Neutrophil (primary cell): Measurements from ENCODE around the gene STPG1.

ENCODE experiments used
- H3K27ac ChIP-seq: fragments of 200-600 bp; sonication (generic); 2 replicates; pipeline ENCODE4 v1.5.1; 2016; ENCODE audit warnings: mild to moderate bottlenecking, moderate library complexity
- H3K27me3 ChIP-seq: fragments of 200-600 bp; sonication (generic); 2 replicates; pipeline ENCODE4 v1.6.0; 2016; ENCODE audit warnings: mild to moderate bottlenecking
- H3K36me3 ChIP-seq: fragments of 200-600 bp; sonication (generic); 2 replicates; pipeline ENCODE4 v1.5.1; 2017
- H3K4me1 ChIP-seq, 2 experiments: fragments of 200-600 bp in 1 of 2; sonication (generic) in 1 of 2; 1 replicate in 1 of 2; 2 replicates in 1 of 2; pipeline versions ENCODE4 v1.5.1 to v1.6.1; 2013 to 2016; ENCODE audit warnings: low read depth in 1 of 2, low read length in 1 of 2, mild to moderate bottlenecking in 1 of 2, moderate library complexity in 1 of 2; ENCODE audit not compliant: control insufficient read depth in 1 of 2, insufficient read depth in 1 of 2
- H3K4me3 ChIP-seq, 2 experiments: fragments of 200-600 bp in 1 of 2; sonication (generic) in 1 of 2; 1 replicate in 1 of 2; 2 replicates in 1 of 2; pipeline ENCODE4 v1.5.1; 2013 to 2016; ENCODE audit warnings: low read depth in 1 of 2, low read length in 1 of 2, mild to moderate bottlenecking in 1 of 2, moderate library complexity in 1 of 2
- H3K9me3 ChIP-seq: fragments of 200-600 bp; sonication (generic); 2 replicates; pipeline ENCODE4 v1.5.1; 2016
- TF ChIP-seq, protein P1 (sequence below): fragments of 200-600 bp; sonication (generic); IDR thresholded peaks from 2 replicates; pipeline ENCODE4 v1.5.1; 2016; ENCODE audit warnings: antibody characterized with exemption

STPG1 gene

DNA sequence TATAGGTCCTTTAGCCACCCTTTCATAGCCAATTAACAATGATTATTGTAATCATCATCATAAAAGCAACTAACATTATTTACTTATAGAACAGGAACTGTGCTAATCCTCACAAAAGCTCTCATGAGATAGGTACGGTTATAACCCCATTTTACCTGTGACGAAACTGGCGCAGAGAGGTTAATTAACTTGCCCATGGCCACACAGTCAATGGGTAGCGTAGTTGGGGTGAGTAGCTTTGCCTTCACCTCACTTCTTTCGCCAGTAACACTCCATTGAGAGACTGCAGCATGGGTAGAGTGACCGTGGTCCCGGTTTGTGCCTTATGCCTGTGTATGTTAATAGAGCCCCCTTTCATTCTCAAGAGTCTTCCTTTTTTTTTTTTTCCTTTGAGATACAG is 12.3 kb upstream of the STPG1 start:
- no peak overlapping the region for H3K4me3 ChIP-seq
- no peaks in the 10 kb centered on the region for H3K9me3 ChIP-seq
- no peak overlapping the region for H3K27ac ChIP-seq
- H3K27me3 ChIP-seq = no peaks in the 10 kb centered on the region
- H3K4me1 ChIP-seq = peaks cover 2 to 3% of the 10 kb centered on the region in 2 experiments
- TF ChIP-seq, protein P1, sequence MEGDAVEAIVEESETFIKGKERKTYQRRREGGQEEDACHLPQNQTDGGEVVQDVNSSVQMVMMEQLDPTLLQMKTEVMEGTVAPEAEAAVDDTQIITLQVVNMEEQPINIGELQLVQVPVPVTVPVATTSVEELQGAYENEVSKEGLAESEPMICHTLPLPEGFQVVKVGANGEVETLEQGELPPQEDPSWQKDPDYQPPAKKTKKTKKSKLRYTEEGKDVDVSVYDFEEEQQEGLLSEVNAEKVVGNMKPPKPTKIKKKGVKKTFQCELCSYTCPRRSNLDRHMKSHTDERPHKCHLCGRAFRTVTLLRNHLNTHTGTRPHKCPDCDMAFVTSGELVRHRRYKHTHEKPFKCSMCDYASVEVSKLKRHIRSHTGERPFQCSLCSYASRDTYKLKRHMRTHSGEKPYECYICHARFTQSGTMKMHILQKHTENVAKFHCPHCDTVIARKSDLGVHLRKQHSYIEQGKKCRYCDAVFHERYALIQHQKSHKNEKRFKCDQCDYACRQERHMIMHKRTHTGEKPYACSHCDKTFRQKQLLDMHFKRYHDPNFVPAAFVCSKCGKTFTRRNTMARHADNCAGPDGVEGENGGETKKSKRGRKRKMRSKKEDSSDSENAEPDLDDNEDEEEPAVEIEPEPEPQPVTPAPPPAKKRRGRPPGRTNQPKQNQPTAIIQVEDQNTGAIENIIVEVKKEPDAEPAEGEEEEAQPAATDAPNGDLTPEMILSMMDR = no peak
- peaks cover 45% of the 10 kb centered on the region for H3K36me3 ChIP-seq

DNA sequence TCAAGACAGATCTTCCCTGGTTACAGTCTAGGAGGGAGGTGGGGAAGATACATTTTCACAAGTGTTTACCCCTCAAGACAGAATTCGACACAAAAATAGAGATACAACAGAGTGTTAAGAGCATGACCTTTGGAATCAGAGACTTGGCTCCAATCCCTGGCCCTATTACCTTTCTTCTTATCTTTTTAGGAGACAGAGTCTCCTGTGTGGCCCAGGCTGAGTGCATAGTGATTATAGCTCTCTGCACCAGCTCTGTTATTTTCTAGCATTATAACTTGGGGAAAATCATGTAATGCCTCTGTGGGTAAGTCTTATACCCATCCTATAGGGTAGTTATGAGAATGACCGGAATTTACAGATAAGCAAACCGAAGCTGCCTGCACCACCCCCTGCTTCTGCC is 11.9 kb upstream of the STPG1 start:
- H3K27ac ChIP-seq = no peak overlapping the region
- no peak overlapping the region for H3K4me3 ChIP-seq
- peaks cover 7 to 8% of the 10 kb centered on the region in 2 experiments for H3K4me1 ChIP-seq
- no peaks in the 10 kb centered on the region for H3K9me3 ChIP-seq
- H3K36me3 ChIP-seq = peaks cover 45% of the 10 kb centered on the region
- H3K27me3 ChIP-seq = no peaks in the 10 kb centered on the region
- TF ChIP-seq, protein P1 = no peak

DNA sequence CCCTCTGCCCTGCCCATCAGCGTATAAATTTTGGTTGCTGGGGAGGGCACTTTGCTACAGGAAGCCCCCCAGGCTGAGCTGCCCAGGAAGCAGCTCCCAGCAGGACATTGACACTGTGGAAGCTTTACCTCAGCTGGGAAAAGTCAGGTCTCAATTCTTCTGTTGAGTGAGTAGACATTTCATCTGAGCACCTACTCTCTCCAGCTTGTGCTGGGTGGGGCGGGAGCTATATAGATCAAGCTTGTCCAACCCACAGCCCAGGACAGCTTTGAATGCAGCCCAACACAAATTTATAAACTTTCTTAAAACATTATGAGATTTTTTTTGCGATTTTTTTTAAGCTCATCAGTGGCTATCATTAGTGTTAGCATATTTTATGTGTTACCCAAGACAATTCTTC is 11.4 kb upstream of the STPG1 start:
- TF ChIP-seq, protein P1 = no peak
- no peak overlapping the region for H3K4me3 ChIP-seq
- peaks cover 9 to 10% of the 10 kb centered on the region in 2 experiments for H3K4me1 ChIP-seq
- peaks cover 45% of the 10 kb centered on the region for H3K36me3 ChIP-seq
- no peak overlapping the region for H3K27ac ChIP-seq
- no peaks in the 10 kb centered on the region for H3K27me3 ChIP-seq
- H3K9me3 ChIP-seq = no peaks in the 10 kb centered on the region

DNA sequence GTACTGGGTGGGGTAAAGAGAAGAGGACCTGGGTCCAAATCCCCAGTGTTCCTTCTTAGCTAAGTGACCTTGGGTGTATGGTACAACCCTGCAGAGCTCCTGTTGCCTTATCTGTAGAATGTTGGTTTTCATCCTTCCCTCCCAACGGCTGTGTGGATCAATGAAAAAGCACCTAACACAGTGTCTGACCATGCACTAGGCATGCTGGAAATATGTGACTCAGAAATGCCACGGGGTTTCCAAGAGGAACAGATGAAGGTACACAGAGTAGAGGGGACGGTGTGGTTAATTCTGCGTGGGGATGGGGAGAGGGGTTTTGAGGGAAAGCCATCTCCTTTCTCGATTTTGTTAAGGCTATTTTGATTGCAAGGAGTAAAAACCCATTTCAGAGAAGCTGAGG is 10.6 kb upstream of the STPG1 start:
- H3K36me3 ChIP-seq = peaks cover 45% of the 10 kb centered on the region
- no peaks in the 10 kb centered on the region for H3K27me3 ChIP-seq
- no peak overlapping the region for H3K27ac ChIP-seq
- TF ChIP-seq, protein P1 = no peak
- H3K4me1 ChIP-seq = peaks cover 13 to 15% of the 10 kb centered on the region in 2 experiments
- H3K4me3 ChIP-seq = no peak overlapping the region
- no peaks in the 10 kb centered on the region for H3K9me3 ChIP-seq

DNA sequence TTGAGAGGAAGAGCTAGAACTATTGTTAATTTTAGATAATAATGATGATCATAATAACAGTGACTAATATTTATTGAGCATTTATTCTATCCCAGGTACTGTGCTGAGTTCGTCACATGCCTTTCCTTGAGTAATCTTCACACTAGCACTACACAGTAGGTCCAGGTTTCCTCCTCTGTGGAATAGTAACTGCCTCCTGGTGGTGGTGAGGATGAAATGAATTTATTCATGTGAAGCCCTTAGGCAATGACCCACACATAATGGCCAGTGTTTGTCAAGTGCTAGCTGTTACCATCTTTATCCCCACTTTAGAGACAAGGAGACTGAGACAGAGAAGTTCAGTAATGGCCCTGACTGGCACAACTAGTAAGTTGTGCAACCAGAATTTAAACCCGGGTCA is 7.9 kb upstream of the STPG1 start:
- peaks cover 38% of the 10 kb centered on the region for H3K36me3 ChIP-seq
- H3K9me3 ChIP-seq = no peaks in the 10 kb centered on the region
- H3K27me3 ChIP-seq = no peaks in the 10 kb centered on the region
- H3K4me1 ChIP-seq = peaks cover 22 to 25% of the 10 kb centered on the region in 2 experiments
- no peak overlapping the region for H3K4me3 ChIP-seq
- H3K27ac ChIP-seq = no peak overlapping the region
- TF ChIP-seq, protein P1 = no peak

DNA sequence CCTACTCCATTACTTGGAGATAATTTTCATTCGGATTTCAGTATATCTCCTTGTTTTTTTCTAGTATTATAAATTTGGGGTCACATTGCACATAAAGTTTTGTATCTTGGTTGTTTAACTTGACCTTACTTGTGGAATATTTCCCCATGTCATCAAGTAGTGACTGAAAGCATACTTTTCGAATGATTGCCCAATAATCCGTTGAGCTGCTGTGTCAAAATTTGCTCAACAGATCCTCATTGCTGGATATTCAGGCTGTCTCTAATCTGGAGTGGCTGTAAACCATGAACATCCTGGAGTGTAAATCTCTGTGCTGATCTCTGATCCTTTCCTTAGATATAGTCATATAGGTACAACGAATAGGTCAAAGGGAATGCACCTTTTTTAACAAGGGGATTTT is 7.0 kb upstream of the STPG1 start:
- no peak overlapping the region for H3K4me3 ChIP-seq
- peak overlapping the region; percentile 44 for H3K27ac ChIP-seq
- H3K9me3 ChIP-seq = no peaks in the 10 kb centered on the region
- H3K27me3 ChIP-seq = no peaks in the 10 kb centered on the region
- peaks cover 29 to 30% of the 10 kb centered on the region in 2 experiments for H3K4me1 ChIP-seq
- peaks cover 34% of the 10 kb centered on the region for H3K36me3 ChIP-seq
- TF ChIP-seq, protein P1 = no peak
